Measurements from ENCODE around the gene ELFN2.

ELFN2 gene

DNA sequence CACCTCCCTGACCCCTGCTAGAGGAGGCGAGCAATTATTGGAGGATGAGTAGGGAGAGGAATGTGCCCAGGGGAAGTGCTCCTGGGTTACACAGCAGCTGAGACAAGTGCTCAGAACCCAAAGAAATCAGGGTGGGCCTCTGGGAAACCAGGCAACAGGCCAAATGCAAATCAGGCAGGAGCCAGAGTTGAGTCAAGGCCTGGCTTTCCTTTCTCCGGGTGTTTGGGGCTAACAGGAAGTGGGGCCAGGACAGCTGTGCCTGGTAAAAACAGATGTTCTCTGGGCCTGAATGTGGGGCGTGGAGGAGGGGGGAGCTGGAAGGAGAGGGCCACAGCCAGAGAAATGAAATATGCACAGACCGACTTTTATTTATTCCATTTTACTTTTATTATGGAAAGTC lies 36.9 kb upstream of the ELFN2 start:
- TF ChIP-seq EZH2 (IDR thresholded peaks at IDR 0.05; ENCODE audit: borderline replicate concordance, low read depth, low read length, severe bottlenecking), result no peak
- TF ChIP-seq, protein P1, sequence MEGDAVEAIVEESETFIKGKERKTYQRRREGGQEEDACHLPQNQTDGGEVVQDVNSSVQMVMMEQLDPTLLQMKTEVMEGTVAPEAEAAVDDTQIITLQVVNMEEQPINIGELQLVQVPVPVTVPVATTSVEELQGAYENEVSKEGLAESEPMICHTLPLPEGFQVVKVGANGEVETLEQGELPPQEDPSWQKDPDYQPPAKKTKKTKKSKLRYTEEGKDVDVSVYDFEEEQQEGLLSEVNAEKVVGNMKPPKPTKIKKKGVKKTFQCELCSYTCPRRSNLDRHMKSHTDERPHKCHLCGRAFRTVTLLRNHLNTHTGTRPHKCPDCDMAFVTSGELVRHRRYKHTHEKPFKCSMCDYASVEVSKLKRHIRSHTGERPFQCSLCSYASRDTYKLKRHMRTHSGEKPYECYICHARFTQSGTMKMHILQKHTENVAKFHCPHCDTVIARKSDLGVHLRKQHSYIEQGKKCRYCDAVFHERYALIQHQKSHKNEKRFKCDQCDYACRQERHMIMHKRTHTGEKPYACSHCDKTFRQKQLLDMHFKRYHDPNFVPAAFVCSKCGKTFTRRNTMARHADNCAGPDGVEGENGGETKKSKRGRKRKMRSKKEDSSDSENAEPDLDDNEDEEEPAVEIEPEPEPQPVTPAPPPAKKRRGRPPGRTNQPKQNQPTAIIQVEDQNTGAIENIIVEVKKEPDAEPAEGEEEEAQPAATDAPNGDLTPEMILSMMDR (IDR thresholded peaks at IDR 0.05; ENCODE audit: borderline replicate concordance, extremely low read depth, low read length, poor library complexity, severe bottlenecking), result no peak
- no peak overlapping the region for H3K27ac ChIP-seq (ENCODE audit: low read length)
- no peak overlapping the region for H2AFZ ChIP-seq (ENCODE audit: low read depth, low read length)
- H3K27me3 ChIP-seq (ENCODE audit: insufficient read depth, low read length, poor library complexity), result no peaks in the 10 kb centered on the region
- DNase-seq (no peak), ATAC-seq (ENCODE audit: insufficient read depth, low read depth) (no peak)
- H3K36me3 ChIP-seq (ENCODE audit: insufficient read depth, low read length), result peaks cover 4% of the 10 kb centered on the region; the same call in 1 of the 2 replicates
- peaks cover 20% of the 10 kb centered on the region for H4K20me1 ChIP-seq (ENCODE audit: insufficient read depth, low read length)
- no peaks in the 10 kb centered on the region for H3K4me1 ChIP-seq (ENCODE audit: insufficient read depth, low read length)
- no peaks in the 10 kb centered on the region for H3K79me2 ChIP-seq (ENCODE audit: insufficient read depth, low read length)
- H3K9ac ChIP-seq (ENCODE audit: low read depth, low read length), result no peak overlapping the region
- H3K4me3 ChIP-seq (ENCODE audit: low read depth in 1 of 2, low read length in 2 of 2), result no peak overlapping the region
- no peaks in the 10 kb centered on the region for H3K9me3 ChIP-seq (ENCODE audit: insufficient read depth, low read length, severe bottlenecking)
- no peak overlapping the region for H3K4me2 ChIP-seq (ENCODE audit: insufficient read depth, low read length)

DNA sequence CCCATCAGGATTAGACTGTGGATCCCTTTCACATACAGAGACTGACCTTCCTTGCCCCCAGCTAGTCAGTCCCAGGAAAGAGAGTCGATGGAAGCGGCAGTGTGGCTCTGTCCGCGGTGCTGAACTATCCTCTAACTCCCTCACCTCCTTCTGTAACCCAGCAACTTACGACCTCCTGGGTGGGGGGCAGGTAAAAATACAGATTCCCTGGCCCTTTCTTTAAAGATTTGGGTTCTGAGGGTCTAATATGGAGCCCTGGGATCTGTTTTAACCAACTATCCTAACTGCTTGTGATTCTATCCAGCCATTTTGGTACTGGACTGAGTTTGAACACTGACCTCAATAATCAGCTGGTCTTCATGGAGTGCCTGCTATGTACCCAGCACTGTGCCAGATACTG lies 35.7 kb upstream of the ELFN2 start:
- ATAC-seq (ENCODE audit: insufficient read depth, low read depth), result peak; percentile 81
- Histone ChIP-seq H3K27ac (ENCODE audit: low read length) (no peak overlapping the region), H3K4me2 (ENCODE audit: insufficient read depth, low read length) (no peak overlapping the region), H3K4me3 (ENCODE audit: low read depth in 1 of 2, low read length in 2 of 2) (no peak overlapping the region), H4K20me1 (ENCODE audit: insufficient read depth, low read length) (peaks cover 15% of the 10 kb centered on the region), H2AFZ (ENCODE audit: low read depth, low read length) (no peak overlapping the region), H3K9ac (ENCODE audit: low read depth, low read length) (no peak overlapping the region), H3K9me3 (ENCODE audit: insufficient read depth, low read length, severe bottlenecking) (no peaks in the 10 kb centered on the region), H3K4me1 (ENCODE audit: insufficient read depth, low read length) (no peaks in the 10 kb centered on the region), H3K36me3 (ENCODE audit: insufficient read depth, low read length) (peaks cover 4% of the 10 kb centered on the region; the same call in 1 of the 2 replicates), H3K79me2 (ENCODE audit: insufficient read depth, low read length) (no peaks in the 10 kb centered on the region), H3K27me3 (ENCODE audit: insufficient read depth, low read length, poor library complexity) (no peaks in the 10 kb centered on the region)
- DNase-seq, result peak; percentile 59
- TF ChIP-seq EZH2 (IDR thresholded peaks at IDR 0.05; ENCODE audit: borderline replicate concordance, low read depth, low read length, severe bottlenecking), result no peak
- TF ChIP-seq, protein P1 (IDR thresholded peaks at IDR 0.05; ENCODE audit: borderline replicate concordance, extremely low read depth, low read length, poor library complexity, severe bottlenecking), result no peak

DNA sequence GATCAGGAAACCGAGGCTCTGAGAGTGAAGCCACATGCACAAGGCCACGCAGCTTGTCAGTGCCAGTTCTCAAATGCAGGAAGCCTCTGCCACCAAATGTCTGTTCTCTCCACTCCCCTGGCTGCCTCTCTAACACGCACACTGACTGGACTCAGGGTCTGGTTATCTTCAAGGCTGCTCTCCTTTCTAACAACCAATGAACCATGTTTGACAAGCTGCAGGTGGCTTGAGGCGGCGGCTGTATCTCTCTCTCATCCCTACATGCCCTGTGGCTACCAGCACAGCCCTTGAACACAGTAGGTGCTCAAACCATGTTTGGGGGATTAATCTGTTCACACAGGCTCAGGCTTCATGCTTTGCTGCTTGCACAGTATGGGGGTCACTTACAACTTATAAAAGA lies 35.2 kb upstream of the ELFN2 start:
- no peaks in the 10 kb centered on the region for H3K9me3 ChIP-seq (ENCODE audit: insufficient read depth, low read length, severe bottlenecking)
- no peak overlapping the region for H3K4me2 ChIP-seq (ENCODE audit: insufficient read depth, low read length)
- no peak for TF ChIP-seq EZH2 (IDR thresholded peaks at IDR 0.05; ENCODE audit: borderline replicate concordance, low read depth, low read length, severe bottlenecking)
- TF ChIP-seq, protein P1 (IDR thresholded peaks at IDR 0.05; ENCODE audit: borderline replicate concordance, extremely low read depth, low read length, poor library complexity, severe bottlenecking), result no peak
- peaks cover 4% of the 10 kb centered on the region; the same call in 1 of the 2 replicates for H3K36me3 ChIP-seq (ENCODE audit: insufficient read depth, low read length)
- H3K79me2 ChIP-seq (ENCODE audit: insufficient read depth, low read length), result no peaks in the 10 kb centered on the region
- no peak overlapping the region for H3K9ac ChIP-seq (ENCODE audit: low read depth, low read length)
- H2AFZ ChIP-seq (ENCODE audit: low read depth, low read length), result no peak overlapping the region
- no peak for DNase-seq
- no peak for ATAC-seq (ENCODE audit: insufficient read depth, low read depth)
- no peaks in the 10 kb centered on the region for H3K27me3 ChIP-seq (ENCODE audit: insufficient read depth, low read length, poor library complexity)
- H4K20me1 ChIP-seq (ENCODE audit: insufficient read depth, low read length), result peaks cover 15% of the 10 kb centered on the region
- H3K4me1 ChIP-seq (ENCODE audit: insufficient read depth, low read length), result no peaks in the 10 kb centered on the region
- H3K4me3 ChIP-seq (ENCODE audit: low read depth in 1 of 2, low read length in 2 of 2), result no peak overlapping the region
- no peak overlapping the region for H3K27ac ChIP-seq (ENCODE audit: low read length)

DNA sequence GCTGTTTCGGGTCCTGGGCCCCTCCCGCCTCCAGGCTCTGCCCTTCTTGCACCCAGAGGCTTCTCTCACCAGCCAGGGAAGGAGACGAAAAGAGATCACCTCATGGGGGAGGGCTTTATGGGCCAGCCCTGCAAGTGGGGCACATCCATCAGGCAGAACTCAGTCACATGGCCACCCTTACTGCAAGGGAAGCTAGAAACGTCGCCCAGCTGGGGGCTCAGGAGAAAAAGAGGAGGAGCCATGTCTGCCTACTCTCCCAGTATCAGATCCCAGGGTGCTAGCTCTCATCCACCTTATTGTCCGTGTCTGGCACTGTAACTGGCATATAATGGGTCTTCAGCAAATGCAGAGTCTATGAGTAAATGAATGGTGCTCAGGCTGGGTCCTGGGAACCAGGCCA lies 34.7 kb upstream of the ELFN2 start:
- Histone ChIP-seq H2AFZ (ENCODE audit: low read depth, low read length) (no peak overlapping the region), H3K36me3 (ENCODE audit: insufficient read depth, low read length) (peaks cover 4% of the 10 kb centered on the region; the same call in 1 of the 2 replicates), H3K27me3 (ENCODE audit: insufficient read depth, low read length, poor library complexity) (no peaks in the 10 kb centered on the region), H4K20me1 (ENCODE audit: insufficient read depth, low read length) (peaks cover 15% of the 10 kb centered on the region), H3K9ac (ENCODE audit: low read depth, low read length) (no peak overlapping the region), H3K4me2 (ENCODE audit: insufficient read depth, low read length) (no peak overlapping the region), H3K27ac (ENCODE audit: low read length) (no peak overlapping the region), H3K4me3 (ENCODE audit: low read depth in 1 of 2, low read length in 2 of 2) (no peak overlapping the region), H3K79me2 (ENCODE audit: insufficient read depth, low read length) (no peaks in the 10 kb centered on the region), H3K4me1 (ENCODE audit: insufficient read depth, low read length) (no peaks in the 10 kb centered on the region), H3K9me3 (ENCODE audit: insufficient read depth, low read length, severe bottlenecking) (no peaks in the 10 kb centered on the region)
- no peak for DNase-seq
- TF ChIP-seq, protein P1 (IDR thresholded peaks at IDR 0.05; ENCODE audit: borderline replicate concordance, extremely low read depth, low read length, poor library complexity, severe bottlenecking), result no peak
- TF ChIP-seq EZH2 (IDR thresholded peaks at IDR 0.05; ENCODE audit: borderline replicate concordance, low read depth, low read length, severe bottlenecking), result no peak
- no peak for ATAC-seq (ENCODE audit: insufficient read depth, low read depth)
